Loucy (cell line): ENCODE results near the gene VAV3.

Experiments
- CTCF ChIP-seq: fragments of 200-600 bp; sonication (generic); conservative IDR thresholded peaks from 2 replicates; pipeline ENCODE4 v1.5.1; 2014; ENCODE audit warnings: mild to moderate bottlenecking, antibody characterized with exemption, low read length
- EZH2phosphoT487 ChIP-seq: fragments of 200-600 bp; IDR thresholded peaks from 2 replicates; pipeline ENCODE4 v1.6.1; 2018; ENCODE audit warnings: antibody characterized with exemption, mild to moderate bottlenecking, moderate library complexity, borderline replicate concordance

- TF ChIP-seq CTCF = no peak
- TF ChIP-seq EZH2phosphoT487 = no peak
Observed at GRCh38 chr1:107863342-107863741, 101.6 kb downstream of the VAV3 start.
